ENCODE results near the gene GARIN5B.

The GARIN5B gene

GRCh38 chr19:55368701-55369563 is 5.9 kb upstream of the GARIN5B start:
- no peak for DNase-seq

- no peak for DNase-seq
Measured at GRCh38 chr19:55368106-55368505, 5.0 kb upstream of the GARIN5B start.

GRCh38 chr19:55366790-55367189 is 3.7 kb upstream of the GARIN5B start:
- no peak for DNase-seq

GRCh38 chr19:55365964-55366363 is 2.9 kb upstream of the GARIN5B start:
- no peak for DNase-seq

GRCh38 chr19:55365245-55365644 is 2.2 kb upstream of the GARIN5B start:
- DNase-seq, result no peak

GRCh38 chr19:55362174-55362989 is 678 bp downstream of the GARIN5B start:
- DNase-seq, result no peak

- no peak for DNase-seq
Measured at GRCh38 chr19:55360902-55361301, 2.2 kb downstream of the GARIN5B start.

GRCh38 chr19:55358943-55359908 is 3.8 kb downstream of the GARIN5B start:
- DNase-seq, result no peak

GRCh38 chr19:55358493-55358892 is 4.6 kb downstream of the GARIN5B start:
- DNase-seq, result no peak

- DNase-seq, result no peak
Measured at GRCh38 chr19:55355213-55355821, 7.7 kb downstream of the GARIN5B start.

GRCh38 chr19:55354698-55355212 is 8.3 kb downstream of the GARIN5B start, which contains the start of gene COX6B2:
Gene COX6B2 (minus strand): TSS chr19:55354719. CDS start chr19:55354521, 198 bp downstream.
- no peak for DNase-seq

GRCh38 chr19:55353803-55354697 is 9.0 kb downstream of the GARIN5B start:
- peak; percentile 42 to 48 (median 47) for DNase-seq

GRCh38 chr19:55353356-55353802 is 9.7 kb downstream of the GARIN5B start:
- DNase-seq, result no peak

GRCh38 chr19:55352549-55353145 is 10.4 kb downstream of the GARIN5B start:
- no peak for DNase-seq

GRCh38 chr19:55352040-55352439 is 11.0 kb downstream of the GARIN5B start:
- no peak for DNase-seq

- DNase-seq, result no peak
Measured at GRCh38 chr19:55350620-55351315, 12.3 kb downstream of the GARIN5B start.

- no peak for DNase-seq
Measured at GRCh38 chr19:55348317-55349034, 14.6 kb downstream of the GARIN5B start.

- DNase-seq, result no peak
Measured at GRCh38 chr19:55347442-55348009, 15.5 kb downstream of the GARIN5B start.
